HFF-Myc (cell line): ENCODE measurements around the gene SHOX.
"Not testable (repeated sequence)": the region's sequence is repeated elsewhere in the genome, so short reads cannot be mapped to it uniquely, and the experiment has no call there.

Experiments used
- DNase-seq: peaks from one replicate; pipeline ENCODE4 v3.0.0-alpha.2; 2011; ENCODE audit warnings: low read depth; ENCODE audit errors: extremely low read depth
- H3K4me3 ChIP-seq: replicated peaks from 2 replicates; pipeline ENCODE4 v1.5.1; 2011; ENCODE audit warnings: low read depth, mild to moderate bottlenecking, control low read depth, low read length
- CTCF ChIP-seq: IDR thresholded peaks from 2 replicates; pipeline ENCODE4 v1.5.1; 2012; ENCODE audit warnings: mild to moderate bottlenecking, low read depth, low read length, control low read depth; ENCODE audit errors: missing control alignments

SHOX gene

GRCh38 chrX:630612-631496, at the start of gene SHOX:
SHOX (plus strand) TSS chrX:630791; CDS start chrX:630898, 107 bp downstream.
- no peak for DNase-seq
- TF ChIP-seq CTCF, result no peak
- H3K4me3 ChIP-seq, result peak within 1 kb of the TSS; percentile 59

GRCh38 chrX:581066-581465, 49.5 kb upstream of the SHOX start:
- no peak for TF ChIP-seq CTCF
- no peak overlapping the region for H3K4me3 ChIP-seq
- DNase-seq, result no peak

- TF ChIP-seq CTCF, result no peak
- no peak overlapping the region for H3K4me3 ChIP-seq
- DNase-seq, result no peak
Observed at GRCh38 chrX:581720-582298, 48.8 kb upstream of the SHOX start.

- TF ChIP-seq CTCF, result no peak
- H3K4me3 ChIP-seq, result no peak overlapping the region
- DNase-seq, result no peak
Observed at GRCh38 chrX:584572-584971, 46.0 kb upstream of the SHOX start.

- no peak for DNase-seq
- no peak overlapping the region for H3K4me3 ChIP-seq
- no peak for TF ChIP-seq CTCF
Observed at GRCh38 chrX:585115-585808, 45.3 kb upstream of the SHOX start.

GRCh38 chrX:586351-586750, 44.2 kb upstream of the SHOX start:
- TF ChIP-seq CTCF, result no peak
- DNase-seq, result no peak
- H3K4me3 ChIP-seq, result no peak overlapping the region

GRCh38 chrX:589261-589660, 41.3 kb upstream of the SHOX start:
- not testable (repeated sequence) for DNase-seq, H3K4me3 ChIP-seq
